ENCODE measurements around the gene TAB3. TPM values are rescaled to one million over a fixed set of nuclear protein-coding genes. Genes with fewer than 3 reads are reported as not detected.

Gene TAB3
- total RNA-seq, 4 donors from 2014 or later = 15.6 to 32.9 (median 30.3) TPM

DNA sequence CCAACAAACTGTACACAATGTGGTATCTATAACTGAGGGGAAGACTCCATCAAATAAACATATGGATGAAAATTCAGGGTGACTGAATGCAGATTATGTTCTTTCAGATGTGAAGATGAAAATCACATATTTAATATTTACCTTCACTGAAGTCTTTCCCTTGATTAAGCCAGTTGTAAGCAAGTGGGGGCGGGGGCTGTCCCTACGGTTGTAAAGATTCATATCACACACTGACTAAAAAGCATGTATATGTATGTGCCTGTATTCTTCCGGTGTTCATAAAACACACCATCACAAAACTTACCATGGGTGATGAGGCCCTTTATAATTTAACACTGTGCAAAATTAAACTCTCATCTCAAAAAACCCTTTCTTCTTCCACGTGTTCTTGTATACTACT lies 1.3 kb downstream of the TAB3 start:
- Histone ChIP-seq H3K4me1 (peaks cover 0 to 8% (median 0%) of the 10 kb centered on the region in 4 donors), H3K36me3 (no peaks in the 10 kb centered on the region), H3K4me3 (peak overlapping the region in 2 of 4 donors; percentile 67 to 90), H3K27me3 (no peaks in the 10 kb centered on the region), H3K27ac (no peak overlapping the region), H3K9me3 (no peaks in the 10 kb centered on the region)
- WGBS, 2 donors = 58 to 71% methylated on average over 4 of the region's 4 CpGs
- DNase-seq (ENCODE audit: low spot score in 2 of 2) = no peak
- TF ChIP-seq, protein P1, sequence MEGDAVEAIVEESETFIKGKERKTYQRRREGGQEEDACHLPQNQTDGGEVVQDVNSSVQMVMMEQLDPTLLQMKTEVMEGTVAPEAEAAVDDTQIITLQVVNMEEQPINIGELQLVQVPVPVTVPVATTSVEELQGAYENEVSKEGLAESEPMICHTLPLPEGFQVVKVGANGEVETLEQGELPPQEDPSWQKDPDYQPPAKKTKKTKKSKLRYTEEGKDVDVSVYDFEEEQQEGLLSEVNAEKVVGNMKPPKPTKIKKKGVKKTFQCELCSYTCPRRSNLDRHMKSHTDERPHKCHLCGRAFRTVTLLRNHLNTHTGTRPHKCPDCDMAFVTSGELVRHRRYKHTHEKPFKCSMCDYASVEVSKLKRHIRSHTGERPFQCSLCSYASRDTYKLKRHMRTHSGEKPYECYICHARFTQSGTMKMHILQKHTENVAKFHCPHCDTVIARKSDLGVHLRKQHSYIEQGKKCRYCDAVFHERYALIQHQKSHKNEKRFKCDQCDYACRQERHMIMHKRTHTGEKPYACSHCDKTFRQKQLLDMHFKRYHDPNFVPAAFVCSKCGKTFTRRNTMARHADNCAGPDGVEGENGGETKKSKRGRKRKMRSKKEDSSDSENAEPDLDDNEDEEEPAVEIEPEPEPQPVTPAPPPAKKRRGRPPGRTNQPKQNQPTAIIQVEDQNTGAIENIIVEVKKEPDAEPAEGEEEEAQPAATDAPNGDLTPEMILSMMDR (IDR thresholded peaks at IDR 0.05) = no peak

DNA sequence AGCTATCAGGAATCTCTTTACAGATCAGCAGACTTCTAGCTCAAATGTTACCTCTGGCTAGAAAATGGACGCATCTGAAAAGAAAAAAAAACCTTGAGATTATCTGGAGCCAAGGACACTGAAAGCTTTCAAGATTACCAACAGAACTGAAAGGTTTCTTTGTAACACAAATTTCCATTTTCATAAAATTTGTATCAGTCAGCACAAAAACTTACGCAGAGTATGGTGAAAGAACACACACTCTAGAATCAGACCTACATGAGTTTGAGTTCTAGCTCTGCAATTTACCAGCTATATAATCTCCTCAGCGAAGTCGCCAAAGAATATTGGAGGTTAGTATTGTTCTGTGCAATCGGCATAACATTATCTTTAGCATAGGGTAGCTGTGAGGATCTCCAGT lies 1.8 kb downstream of the TAB3 start:
- no peak for DNase-seq (ENCODE audit: low spot score in 2 of 2)
- H3K9me3 ChIP-seq = no peaks in the 10 kb centered on the region
- H3K36me3 ChIP-seq = no peaks in the 10 kb centered on the region
- peaks cover 0 to 8% (median 0%) of the 10 kb centered on the region in 4 donors for H3K4me1 ChIP-seq
- no peak overlapping the region for H3K4me3 ChIP-seq
- WGBS, 2 donors = 76 to 77% methylated on average over 5 of the region's 5 CpGs
- H3K27me3 ChIP-seq = no peaks in the 10 kb centered on the region
- no peak overlapping the region for H3K27ac ChIP-seq
- TF ChIP-seq POLR2A (IDR thresholded peaks at IDR 0.05) = no peak
- TF ChIP-seq EP300 (IDR thresholded peaks at IDR 0.05) = no peak
- TF ChIP-seq, protein P1 (IDR thresholded peaks at IDR 0.05) = no peak

DNA sequence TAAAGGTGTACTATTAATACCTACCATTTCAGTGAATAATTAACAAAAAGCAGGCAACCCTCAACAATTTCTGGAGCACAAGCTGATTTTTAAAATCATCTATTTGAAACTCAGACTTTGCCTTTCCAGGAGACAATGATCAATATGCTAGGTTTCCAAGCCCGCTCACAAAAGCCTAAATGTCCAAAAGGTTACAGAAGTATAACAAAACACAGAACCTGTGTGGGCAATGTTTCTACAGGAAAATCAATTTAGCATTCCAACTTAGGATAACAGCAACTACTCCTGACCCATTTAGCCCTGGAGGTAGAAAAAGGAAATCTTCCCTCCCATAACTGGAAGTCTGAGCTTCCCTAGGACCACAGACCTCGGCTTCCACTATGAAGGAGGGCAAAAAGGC lies 3.9 kb downstream of the TAB3 start:
- H3K9me3 ChIP-seq = no peaks in the 10 kb centered on the region
- H3K4me3 ChIP-seq = no peak overlapping the region
- peaks cover 0 to 8% (median 0%) of the 10 kb centered on the region in 4 donors for H3K4me1 ChIP-seq
- H3K27ac ChIP-seq = no peak overlapping the region
- no peak for DNase-seq (ENCODE audit: low spot score in 2 of 2)
- peaks cover 0 to 3% of the 10 kb centered on the region in 2 donors for H3K27me3 ChIP-seq
- no peaks in the 10 kb centered on the region for H3K36me3 ChIP-seq
- WGBS, 2 donors = 76 to 86% methylated on average over 2 of the region's 2 CpGs
- TF ChIP-seq POLR2A (IDR thresholded peaks at IDR 0.05) (no peak), EP300 (IDR thresholded peaks at IDR 0.05) (no peak)
- TF ChIP-seq, protein P1 (IDR thresholded peaks at IDR 0.05) = no peak

DNA sequence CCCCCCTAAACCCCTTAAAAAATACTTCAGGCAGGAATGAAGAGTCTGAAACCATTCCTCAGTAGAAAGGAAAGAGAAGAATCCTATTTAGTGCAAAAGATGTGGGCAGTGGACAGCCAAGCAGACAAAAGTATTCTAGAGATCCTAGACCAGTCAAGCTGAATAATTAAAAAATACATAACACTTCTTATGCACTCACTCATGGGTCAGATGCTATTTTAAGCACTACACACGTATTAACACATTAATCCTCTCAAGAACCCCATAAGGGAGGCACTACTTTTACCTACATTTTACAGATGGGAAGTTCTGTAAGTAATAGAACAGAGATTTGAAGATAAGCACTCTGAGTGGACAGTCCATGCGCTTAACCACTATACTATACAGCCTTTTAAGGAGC lies 5.9 kb downstream of the TAB3 start:
- Histone ChIP-seq H3K27ac (no peak overlapping the region), H3K27me3 (peaks cover 0 to 4% of the 10 kb centered on the region in 2 donors), H3K4me3 (no peak overlapping the region), H3K36me3 (no peaks in the 10 kb centered on the region), H3K4me1 (peaks cover 0 to 8% (median 0%) of the 10 kb centered on the region in 4 donors), H3K9me3 (no peaks in the 10 kb centered on the region)
- 72 to 81% methylated on average over 2 of the region's 2 CpGs for WGBS, 2 donors
- TF ChIP-seq, protein P1 (IDR thresholded peaks at IDR 0.05) = no peak
- TF ChIP-seq EP300 (IDR thresholded peaks at IDR 0.05) = no peak
- no peak for TF ChIP-seq POLR2A (IDR thresholded peaks at IDR 0.05)
- DNase-seq (ENCODE audit: low spot score in 2 of 2) = no peak

DNA sequence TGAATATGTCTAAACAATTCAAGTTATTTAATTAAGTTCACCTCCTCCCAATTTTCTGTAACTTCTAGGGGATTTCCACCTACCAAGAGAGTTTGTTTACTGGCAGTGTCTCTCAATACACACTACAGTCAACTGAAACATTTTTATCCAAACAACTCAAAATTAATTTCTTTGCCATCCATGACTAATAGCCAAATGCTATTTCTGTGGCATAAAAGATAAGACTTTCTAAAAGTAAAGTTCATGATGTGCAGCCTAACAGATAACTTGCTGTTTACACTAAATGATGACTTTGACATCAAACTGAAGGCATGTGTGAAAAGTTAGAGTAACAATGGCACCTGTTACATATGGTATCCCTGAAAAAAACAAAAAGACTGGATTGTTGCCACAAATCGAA lies 7.3 kb downstream of the TAB3 start:
- DNase-seq (ENCODE audit: low spot score in 2 of 2) = no peak
- no peaks in the 10 kb centered on the region for H3K9me3 ChIP-seq
- no peak overlapping the region for H3K4me3 ChIP-seq
- H3K36me3 ChIP-seq = no peaks in the 10 kb centered on the region
- peaks cover 0 to 8% of the 10 kb centered on the region in 2 donors for H3K27me3 ChIP-seq
- no peak overlapping the region for H3K27ac ChIP-seq
- WGBS, 2 donors = 90 to 100% methylated on average over 1 of the region's 1 CpG
- H3K4me1 ChIP-seq = no peaks in the 10 kb centered on the region
- no peak for TF ChIP-seq EP300 (IDR thresholded peaks at IDR 0.05)

DNA sequence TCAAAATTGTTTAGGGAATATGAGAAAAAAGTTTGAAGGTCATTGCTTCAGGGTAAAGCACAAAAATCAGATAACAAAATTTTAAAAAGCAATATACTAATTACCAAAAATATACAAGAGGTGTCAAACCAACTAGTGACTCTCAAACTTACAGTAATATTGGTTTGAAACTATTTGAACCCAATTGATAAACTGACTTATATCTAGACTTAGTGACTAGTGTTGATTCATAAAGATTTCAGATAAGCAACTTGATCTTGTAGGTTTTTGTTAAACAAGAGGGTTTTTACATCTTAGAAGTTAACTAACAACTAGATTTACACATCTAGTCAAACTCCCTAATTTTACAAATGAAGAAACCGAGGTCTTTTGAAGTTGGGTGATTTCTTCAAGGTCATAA lies 7.7 kb downstream of the TAB3 start:
- Histone ChIP-seq H3K36me3 (no peaks in the 10 kb centered on the region), H3K4me1 (no peaks in the 10 kb centered on the region), H3K9me3 (no peaks in the 10 kb centered on the region), H3K4me3 (no peak overlapping the region), H3K27ac (no peak overlapping the region), H3K27me3 (peaks cover 0 to 12% of the 10 kb centered on the region in 2 donors)
- WGBS, 2 donors = 63 to 81% methylated on average over 1 of the region's 1 CpG
- TF ChIP-seq EP300 (IDR thresholded peaks at IDR 0.05) = no peak
- TF ChIP-seq, protein P1 (IDR thresholded peaks at IDR 0.05) = no peak
- DNase-seq (ENCODE audit: low spot score in 2 of 2) = no peak
